Endodermal cell (in vitro differentiated cells): ENCODE measurements around the gene ZNF644. TPM values are rescaled to one million over a fixed set of nuclear protein-coding genes. Genes with fewer than 3 reads are reported as not detected.

Experiments used
- DNase-seq: peaks from one replicate; pipeline ENCODE4 v3.0.0-alpha.2; 2017
- H3K27ac ChIP-seq: 2 replicates; pipeline ENCODE4 v1.5.1; 2013; ENCODE audit warnings: mild to moderate bottlenecking, low read depth, low read length, moderate library complexity
- H3K27me3 ChIP-seq: 2 replicates; pipeline ENCODE4 v1.6.1; 2013; ENCODE audit warnings: mild to moderate bottlenecking, low read length, moderate library complexity; ENCODE audit not compliant: insufficient read depth, control insufficient read depth, poor library complexity, severe bottlenecking
- H3K36me3 ChIP-seq: 2 replicates; pipeline ENCODE4 v1.7.0; 2013; ENCODE audit warnings: mild to moderate bottlenecking, low read length, moderate library complexity; ENCODE audit not compliant: control insufficient read depth, insufficient read depth
- H3K4me1 ChIP-seq: one replicate; pipeline ENCODE4 v1.7.0; 2013; ENCODE audit warnings: low read length; ENCODE audit not compliant: control insufficient read depth, insufficient read depth
- H3K4me3 ChIP-seq: 2 replicates; pipeline ENCODE4 v1.5.1; 2013; ENCODE audit warnings: mild to moderate bottlenecking, low read length, moderate library complexity
- H3K9ac ChIP-seq: 2 replicates; pipeline ENCODE4 v1.6.1; 2013; ENCODE audit warnings: mild to moderate bottlenecking, low read length, moderate library complexity; ENCODE audit not compliant: poor library complexity, severe bottlenecking; ENCODE audit errors: extremely low read depth
- H3K9me3 ChIP-seq: 2 replicates; pipeline ENCODE4 v1.6.1; 2013; ENCODE audit warnings: mild to moderate bottlenecking, low read length, moderate library complexity; ENCODE audit not compliant: control insufficient read depth
- H3K27ac Mint-ChIP-seq: 2 replicates; pipeline ENCODE4 v1.8.0; 2020; ENCODE audit warnings: mixed read lengths
- H3K27me3 Mint-ChIP-seq: 2 replicates; pipeline ENCODE4 v1.8.0; 2021; ENCODE audit warnings: mild to moderate bottlenecking, mixed read lengths; ENCODE audit not compliant: insufficient read depth
- H3K36me3 Mint-ChIP-seq: 2 replicates; pipeline ENCODE4 v1.8.0; 2020; ENCODE audit warnings: low read depth, mixed read lengths
- H3K4me1 Mint-ChIP-seq: 2 replicates; pipeline ENCODE4 v1.8.0; 2020; ENCODE audit warnings: mixed read lengths
- H3K4me3 Mint-ChIP-seq: 2 replicates; pipeline ENCODE4 v1.8.0; 2020; ENCODE audit warnings: mild to moderate bottlenecking, moderate library complexity, mixed read lengths
- H3K9me3 Mint-ChIP-seq: 2 replicates; pipeline ENCODE4 v1.8.0; 2020; ENCODE audit warnings: mild to moderate bottlenecking, mixed read lengths
- WGBS, 2 experiments: methylation state at CpG; one replicate each; pipeline versions ENCODE4 v1.1.5 to v1.1.7; 2013; ENCODE audit warnings: missing lambda C conversion rate in 2 of 2, mixed read lengths in 1 of 2; ENCODE audit not compliant: insufficient coverage in 1 of 2, insufficient read length in 1 of 2; 5-methylcytosine and 5-hydroxymethylcytosine counted together
- total RNA-seq, 2 donors: library from RNA; stranded (reverse); fragmentation: NEBNext Ultra II Directional in 1 of 2; extraction: Animal tissue kit (Norgen Biotek cat#: 25700) in 1 of 2; gene quantifications; 2 replicates in 1 of 2; 3 replicates in 1 of 2; pipeline ENCODE4 v1.2.1, GENCODE V29; 2021
- TF ChIP-seq, protein P1 (sequence below): fragments of 200-600 bp; sonication (generic); conservative IDR thresholded peaks from 2 replicates; pipeline ENCODE4 v1.5.0; 2021; ENCODE audit warnings: antibody characterized with exemption, mild to moderate bottlenecking

Gene ZNF644
- total RNA-seq, 2 donors from 2014 or later, result 57.5 to 75.7 TPM

GRCh38 chr1:90970208-90970607, 51.6 kb downstream of the ZNF644 start:
- Histone ChIP-seq H3K4me3 (no peak overlapping the region), H3K9me3 (no peaks in the 10 kb centered on the region), H3K27me3 (no peaks in the 10 kb centered on the region), H3K4me1 (no peaks in the 10 kb centered on the region), H3K9ac (no peak overlapping the region), H3K27ac (no peak overlapping the region), H3K36me3 (peaks cover 37% of the 10 kb centered on the region)
- Mint-ChIP-seq H3K27ac (no peak overlapping the region), H3K4me3 (no peak overlapping the region), H3K36me3 (peaks cover 28% of the 10 kb centered on the region), H3K27me3 (no peaks in the 10 kb centered on the region), H3K4me1 (peaks cover 14% of the 10 kb centered on the region), H3K9me3 (no peaks in the 10 kb centered on the region)
- TF ChIP-seq, protein P1, sequence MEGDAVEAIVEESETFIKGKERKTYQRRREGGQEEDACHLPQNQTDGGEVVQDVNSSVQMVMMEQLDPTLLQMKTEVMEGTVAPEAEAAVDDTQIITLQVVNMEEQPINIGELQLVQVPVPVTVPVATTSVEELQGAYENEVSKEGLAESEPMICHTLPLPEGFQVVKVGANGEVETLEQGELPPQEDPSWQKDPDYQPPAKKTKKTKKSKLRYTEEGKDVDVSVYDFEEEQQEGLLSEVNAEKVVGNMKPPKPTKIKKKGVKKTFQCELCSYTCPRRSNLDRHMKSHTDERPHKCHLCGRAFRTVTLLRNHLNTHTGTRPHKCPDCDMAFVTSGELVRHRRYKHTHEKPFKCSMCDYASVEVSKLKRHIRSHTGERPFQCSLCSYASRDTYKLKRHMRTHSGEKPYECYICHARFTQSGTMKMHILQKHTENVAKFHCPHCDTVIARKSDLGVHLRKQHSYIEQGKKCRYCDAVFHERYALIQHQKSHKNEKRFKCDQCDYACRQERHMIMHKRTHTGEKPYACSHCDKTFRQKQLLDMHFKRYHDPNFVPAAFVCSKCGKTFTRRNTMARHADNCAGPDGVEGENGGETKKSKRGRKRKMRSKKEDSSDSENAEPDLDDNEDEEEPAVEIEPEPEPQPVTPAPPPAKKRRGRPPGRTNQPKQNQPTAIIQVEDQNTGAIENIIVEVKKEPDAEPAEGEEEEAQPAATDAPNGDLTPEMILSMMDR, result no peak
- 93 to 100% methylated on average over 1 of the region's 1 CpG for WGBS, 2 experiments
- no peak for DNase-seq

DNA sequence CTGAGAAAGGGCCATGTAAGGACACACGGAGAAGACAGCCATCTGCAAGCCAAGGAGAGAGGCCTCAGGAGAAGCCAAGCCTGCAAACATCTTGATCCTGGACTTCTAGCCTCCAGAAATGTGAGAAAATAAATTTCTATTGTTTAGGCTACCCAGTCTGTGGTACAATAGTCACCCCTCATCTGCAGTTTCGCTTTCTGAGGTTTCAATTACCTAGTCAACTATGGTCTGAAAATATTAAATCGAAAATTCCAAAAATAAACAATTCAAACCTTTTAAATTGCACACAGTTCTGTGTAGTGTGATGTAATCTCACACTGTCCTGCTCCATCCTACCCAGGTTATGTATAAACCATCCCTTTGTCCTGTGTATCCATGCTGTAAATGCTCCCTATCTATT, 52.6 kb downstream of the ZNF644 start:
- no peaks in the 10 kb centered on the region for H3K9me3 Mint-ChIP-seq
- no peak overlapping the region for H3K4me3 ChIP-seq
- no peak overlapping the region for H3K27ac Mint-ChIP-seq
- no peak overlapping the region for H3K9ac ChIP-seq
- no peaks in the 10 kb centered on the region for H3K9me3 ChIP-seq
- 92% methylated on average over 3 of the region's 3 CpGs; no CpG with 5 or more reads in 1 of the 2 experiments for WGBS, 2 experiments
- H3K36me3 ChIP-seq, result peaks cover 40% of the 10 kb centered on the region
- peaks cover 28% of the 10 kb centered on the region for H3K36me3 Mint-ChIP-seq
- no peak overlapping the region for H3K27ac ChIP-seq
- H3K4me3 Mint-ChIP-seq, result no peak overlapping the region
- H3K4me1 Mint-ChIP-seq, result peaks cover 8% of the 10 kb centered on the region
- no peaks in the 10 kb centered on the region for H3K4me1 ChIP-seq
- TF ChIP-seq, protein P1, result no peak
- no peaks in the 10 kb centered on the region for H3K27me3 Mint-ChIP-seq
- no peaks in the 10 kb centered on the region for H3K27me3 ChIP-seq
- no peak for DNase-seq

- TF ChIP-seq, protein P1, result peak; percentile 79
- H3K27me3 ChIP-seq, result no peaks in the 10 kb centered on the region
- no peak overlapping the region for H3K4me3 Mint-ChIP-seq
- peaks cover 4% of the 10 kb centered on the region for H3K9me3 ChIP-seq
- H3K27ac Mint-ChIP-seq, result no peak overlapping the region
- no peaks in the 10 kb centered on the region for H3K4me1 Mint-ChIP-seq
- H3K4me3 ChIP-seq, result no peak overlapping the region
- no peak overlapping the region for H3K9ac ChIP-seq
- WGBS, 2 experiments, result 44% methylated on average over 1 of the region's 1 CpG; no CpG with 5 or more reads in 1 of the 2 experiments
- no peaks in the 10 kb centered on the region for H3K9me3 Mint-ChIP-seq
- peaks cover 31% of the 10 kb centered on the region for H3K36me3 ChIP-seq
- no peaks in the 10 kb centered on the region for H3K27me3 Mint-ChIP-seq
- DNase-seq, result no peak
- H3K36me3 Mint-ChIP-seq, result peaks cover 12% of the 10 kb centered on the region
- no peaks in the 10 kb centered on the region for H3K4me1 ChIP-seq
- no peak overlapping the region for H3K27ac ChIP-seq
Measured at GRCh38 chr1:90964444-90965035, 57.3 kb downstream of the ZNF644 start.
